Parathyroid adenoma (tissue), 2 donors: ENCODE data around the gene GDF10.

Experiments used
- H2AFZ ChIP-seq: fragments of 300-600 bp; sonication (generic); one replicate; pipeline ENCODE4 v1.7.0; 2017; ENCODE audit warnings: antibody characterized with exemption, mild to moderate bottlenecking
- H3K27ac ChIP-seq: fragments of 300-600 bp; sonication (generic); one replicate; pipeline ENCODE4 v1.7.0; 2017
- H3K27me3 ChIP-seq: fragments of 300-600 bp; sonication (generic); one replicate; pipeline ENCODE4 v1.7.0; 2017; ENCODE audit warnings: low read length; ENCODE audit not compliant: control insufficient read depth, insufficient read depth
- H3K36me3 ChIP-seq: fragments of 300-600 bp; sonication (generic); one replicate; pipeline ENCODE4 v1.7.0; 2017; ENCODE audit warnings: low read length; ENCODE audit not compliant: control insufficient read depth, insufficient read depth
- H3K4me1 ChIP-seq: fragments of 300-600 bp; sonication (generic); one replicate; pipeline ENCODE4 v1.7.0; 2017; ENCODE audit warnings: control low read depth
- H3K4me2 ChIP-seq: fragments of 300-600 bp; sonication (generic); one replicate; pipeline ENCODE4 v1.7.0; 2017; ENCODE audit warnings: low read length
- H3K4me3 ChIP-seq: fragments of 300-600 bp; sonication (generic); one replicate; pipeline ENCODE4 v1.7.0; 2017; ENCODE audit warnings: low read depth, low read length
- H3K79me2 ChIP-seq: fragments of 300-600 bp; sonication (generic); one replicate; pipeline ENCODE4 v1.7.0; 2017; ENCODE audit warnings: control low read depth
- H3K9ac ChIP-seq: fragments of 300-600 bp; sonication (generic); one replicate; pipeline ENCODE4 v1.7.0; 2017; ENCODE audit warnings: mild to moderate bottlenecking
- H3K9me3 ChIP-seq: fragments of 300-600 bp; sonication (generic); one replicate; pipeline ENCODE4 v1.7.0; 2017; ENCODE audit warnings: low read length; ENCODE audit not compliant: control insufficient read depth
- TF ChIP-seq, protein P1 (sequence below): fragments of 300-600 bp; sonication (generic); IDR thresholded peaks from one replicate; pipeline ENCODE4 v1.7.0; 2017; ENCODE audit warnings: antibody characterized with exemption, mild to moderate bottlenecking
- donor health status: primary hyperparathyroidism.

GDF10 gene

DNA sequence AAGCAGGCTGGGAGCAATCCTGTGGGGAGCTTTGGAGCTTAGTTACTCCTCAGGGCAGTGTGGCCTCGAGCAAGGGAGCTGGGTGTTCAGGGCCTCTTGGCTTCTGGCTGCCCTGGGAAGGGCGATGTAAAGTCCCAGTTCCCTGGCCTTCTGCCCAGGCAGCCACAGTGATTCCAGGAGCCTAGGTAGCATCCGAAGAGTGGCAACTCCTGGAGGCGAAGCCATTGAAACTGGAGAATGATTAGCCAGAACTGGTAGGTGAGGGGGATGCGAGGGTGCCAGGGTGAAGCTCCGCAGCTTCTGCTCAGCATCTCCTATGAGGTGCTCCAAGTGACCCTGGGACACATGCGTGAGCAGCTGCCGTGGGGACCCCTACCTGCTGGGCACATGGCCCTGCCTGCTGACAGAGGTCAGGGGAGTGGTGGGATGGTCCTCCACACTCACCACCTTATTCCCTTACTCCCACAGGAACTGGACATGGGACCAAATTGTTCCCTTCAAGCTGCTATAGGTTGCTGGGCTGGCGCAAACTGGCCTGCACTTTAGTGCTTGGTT, 14.5 kb downstream of the GDF10 start:
- H3K4me2 ChIP-seq: no peak overlapping the region
- no peaks in the 10 kb centered on the region for H3K36me3 ChIP-seq
- H3K79me2 ChIP-seq: no peaks in the 10 kb centered on the region
- H3K27me3 ChIP-seq: no peaks in the 10 kb centered on the region
- no peak overlapping the region for H2AFZ ChIP-seq
- no peak overlapping the region for H3K27ac ChIP-seq
- H3K4me1 ChIP-seq: no peaks in the 10 kb centered on the region
- TF ChIP-seq, protein P1, sequence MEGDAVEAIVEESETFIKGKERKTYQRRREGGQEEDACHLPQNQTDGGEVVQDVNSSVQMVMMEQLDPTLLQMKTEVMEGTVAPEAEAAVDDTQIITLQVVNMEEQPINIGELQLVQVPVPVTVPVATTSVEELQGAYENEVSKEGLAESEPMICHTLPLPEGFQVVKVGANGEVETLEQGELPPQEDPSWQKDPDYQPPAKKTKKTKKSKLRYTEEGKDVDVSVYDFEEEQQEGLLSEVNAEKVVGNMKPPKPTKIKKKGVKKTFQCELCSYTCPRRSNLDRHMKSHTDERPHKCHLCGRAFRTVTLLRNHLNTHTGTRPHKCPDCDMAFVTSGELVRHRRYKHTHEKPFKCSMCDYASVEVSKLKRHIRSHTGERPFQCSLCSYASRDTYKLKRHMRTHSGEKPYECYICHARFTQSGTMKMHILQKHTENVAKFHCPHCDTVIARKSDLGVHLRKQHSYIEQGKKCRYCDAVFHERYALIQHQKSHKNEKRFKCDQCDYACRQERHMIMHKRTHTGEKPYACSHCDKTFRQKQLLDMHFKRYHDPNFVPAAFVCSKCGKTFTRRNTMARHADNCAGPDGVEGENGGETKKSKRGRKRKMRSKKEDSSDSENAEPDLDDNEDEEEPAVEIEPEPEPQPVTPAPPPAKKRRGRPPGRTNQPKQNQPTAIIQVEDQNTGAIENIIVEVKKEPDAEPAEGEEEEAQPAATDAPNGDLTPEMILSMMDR: no peak
- no peak overlapping the region for H3K4me3 ChIP-seq
- no peaks in the 10 kb centered on the region for H3K9me3 ChIP-seq
- no peak overlapping the region for H3K9ac ChIP-seq

DNA sequence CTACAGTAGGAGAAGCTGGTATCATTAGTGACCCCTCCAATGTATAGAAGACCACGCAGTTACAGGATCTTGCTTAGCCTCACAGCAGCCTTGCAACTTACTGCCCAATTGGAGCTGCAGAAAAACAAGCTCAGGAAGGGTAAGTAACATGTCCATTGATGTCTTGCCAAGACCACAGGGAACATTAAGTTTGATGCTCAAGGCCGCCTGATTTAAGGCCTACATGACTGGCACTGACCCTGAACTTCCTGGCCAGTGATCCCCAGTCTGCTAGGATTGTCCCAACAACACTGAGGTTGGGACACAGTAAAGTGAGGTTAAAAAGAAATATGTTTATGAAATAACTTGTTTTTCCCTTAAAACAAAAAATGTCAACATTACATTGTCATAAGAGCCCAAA, 15.4 kb downstream of the GDF10 start:
- H3K27ac ChIP-seq: no peak overlapping the region

DNA sequence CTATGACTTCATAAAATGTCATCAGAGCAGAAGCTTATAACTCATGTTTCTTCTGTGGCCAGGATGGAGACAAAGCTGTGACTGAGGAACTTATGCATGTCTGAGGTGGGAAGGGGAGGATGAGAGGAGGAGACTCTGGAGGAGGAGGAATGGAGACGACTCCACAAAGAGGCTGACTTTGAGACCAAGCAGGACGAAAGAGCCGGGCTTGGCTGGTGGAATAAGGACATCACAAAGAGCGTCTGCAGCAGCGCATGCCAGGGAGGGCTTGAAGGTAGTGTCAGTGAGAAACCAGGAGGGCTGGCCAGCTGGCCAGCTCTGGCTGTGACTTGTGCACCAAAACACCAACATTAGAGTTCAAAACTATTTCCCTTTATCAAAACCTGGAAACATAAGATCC, 16.1 kb downstream of the GDF10 start:
- H3K36me3 ChIP-seq: no peaks in the 10 kb centered on the region
- no peak overlapping the region for H3K4me3 ChIP-seq
- H3K79me2 ChIP-seq: no peaks in the 10 kb centered on the region
- no peaks in the 10 kb centered on the region for H3K27me3 ChIP-seq
- H3K9me3 ChIP-seq: no peaks in the 10 kb centered on the region
- no peaks in the 10 kb centered on the region for H3K4me1 ChIP-seq
- no peak overlapping the region for H3K4me2 ChIP-seq
- H3K27ac ChIP-seq: no peak overlapping the region
- TF ChIP-seq, protein P1: no peak
- no peak overlapping the region for H2AFZ ChIP-seq
- H3K9ac ChIP-seq: no peak overlapping the region

More for the DNA sequence above, 15.4 kb downstream of the GDF10 start:
- Histone ChIP-seq H3K9me3 (no peaks in the 10 kb centered on the region), H3K79me2 (no peaks in the 10 kb centered on the region), H3K9ac (no peak overlapping the region), H3K4me1 (no peaks in the 10 kb centered on the region), H3K4me2 (no peak overlapping the region), H3K27me3 (no peaks in the 10 kb centered on the region), H3K4me3 (no peak overlapping the region), H2AFZ (no peak overlapping the region), H3K36me3 (no peaks in the 10 kb centered on the region)
- TF ChIP-seq, protein P1: no peak

DNA sequence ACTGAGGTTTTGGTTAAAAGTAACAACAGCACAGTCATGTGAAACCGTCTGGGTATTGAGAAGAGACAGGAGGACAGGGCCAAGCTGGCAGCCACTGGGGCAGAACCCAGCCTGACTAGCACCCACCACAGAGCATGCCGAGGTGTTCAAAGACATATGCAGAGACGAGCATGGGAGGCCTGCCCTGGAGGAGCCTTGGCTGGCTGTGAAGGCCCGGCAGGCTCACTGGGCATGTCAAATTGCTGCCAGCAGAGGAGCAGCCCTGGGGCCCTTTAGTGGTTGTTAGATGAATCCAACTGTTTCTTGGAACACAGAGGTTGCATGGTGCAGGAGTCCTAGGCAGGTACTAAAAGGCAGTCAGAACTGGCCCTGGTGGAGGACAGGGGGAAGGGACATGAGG, 17.3 kb downstream of the GDF10 start:
- TF ChIP-seq, protein P1: no peak

DNA sequence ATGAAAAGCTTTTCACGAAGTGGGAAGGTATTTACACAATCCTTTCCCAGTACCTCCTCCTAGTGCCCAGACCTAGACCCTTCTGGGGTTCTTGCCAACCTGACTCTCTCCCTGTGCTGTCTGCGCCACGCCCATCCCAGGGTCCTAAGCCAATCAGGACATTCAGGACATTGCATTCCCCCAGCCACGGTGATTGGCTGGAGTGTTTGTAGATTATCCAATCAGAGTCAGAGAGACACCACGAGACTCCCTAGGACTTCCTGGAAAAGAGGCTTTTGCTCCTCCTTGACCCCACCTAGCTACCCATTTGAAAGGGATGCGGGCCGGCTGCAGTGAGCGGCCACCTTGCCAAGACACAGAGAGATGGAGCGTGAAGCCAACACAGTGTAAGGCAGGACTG, 18.7 kb downstream of the GDF10 start:
- TF ChIP-seq, protein P1: no peak
- Histone ChIP-seq H3K79me2 (no peaks in the 10 kb centered on the region), H3K36me3 (no peaks in the 10 kb centered on the region), H3K9ac (no peak overlapping the region), H3K4me2 (no peak overlapping the region), H2AFZ (no peak overlapping the region), H3K4me3 (no peak overlapping the region), H3K27me3 (no peaks in the 10 kb centered on the region), H3K4me1 (no peaks in the 10 kb centered on the region), H3K9me3 (no peaks in the 10 kb centered on the region), H3K27ac (no peak overlapping the region)

More for the DNA sequence above, 17.3 kb downstream of the GDF10 start:
- Histone ChIP-seq H3K27me3 (no peaks in the 10 kb centered on the region), H3K4me2 (no peak overlapping the region), H3K4me3 (no peak overlapping the region), H3K36me3 (no peaks in the 10 kb centered on the region), H3K27ac (no peak overlapping the region), H2AFZ (no peak overlapping the region), H3K79me2 (no peaks in the 10 kb centered on the region), H3K9ac (no peak overlapping the region), H3K9me3 (no peaks in the 10 kb centered on the region), H3K4me1 (no peaks in the 10 kb centered on the region)
